GM19035 (cell line): ENCODE measurements around the gene ABCC4.

Source experiments
- ATAC-seq: cut with Tn5 transposase; IDR thresholded peaks from one replicate; pipeline ENCODE4 v1.9.1; 2021; ENCODE audit not compliant: unreplicated experiment

Gene ABCC4

DNA sequence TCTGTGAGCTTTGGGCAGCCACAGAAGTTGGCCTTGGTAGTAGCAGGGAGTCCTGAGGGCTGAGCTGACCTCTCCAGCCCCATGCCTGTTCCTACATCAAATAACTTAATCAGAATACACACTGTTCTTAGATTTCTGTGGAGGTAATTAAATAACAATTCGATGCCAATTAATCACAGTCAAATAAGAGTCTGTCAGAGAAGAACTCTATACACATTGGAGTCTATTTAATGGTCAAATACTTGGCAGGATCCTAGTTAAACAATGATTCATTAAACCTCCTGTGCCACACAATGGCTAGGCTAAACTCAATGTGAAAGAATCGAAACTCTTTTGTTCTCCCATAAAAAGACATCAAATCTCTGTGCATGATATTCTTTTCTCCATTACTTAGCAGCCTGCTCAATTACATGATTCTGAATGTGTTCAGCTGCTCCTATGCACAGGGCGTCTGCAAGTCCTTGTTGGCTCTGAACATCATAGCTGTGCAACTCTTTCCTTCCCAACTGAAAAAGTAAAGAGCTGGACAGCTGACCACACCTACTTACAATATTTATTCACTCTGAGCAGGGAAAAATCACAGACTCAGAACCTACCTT lies 173.1 kb downstream of the ABCC4 start:
- ATAC-seq: no peak

DNA sequence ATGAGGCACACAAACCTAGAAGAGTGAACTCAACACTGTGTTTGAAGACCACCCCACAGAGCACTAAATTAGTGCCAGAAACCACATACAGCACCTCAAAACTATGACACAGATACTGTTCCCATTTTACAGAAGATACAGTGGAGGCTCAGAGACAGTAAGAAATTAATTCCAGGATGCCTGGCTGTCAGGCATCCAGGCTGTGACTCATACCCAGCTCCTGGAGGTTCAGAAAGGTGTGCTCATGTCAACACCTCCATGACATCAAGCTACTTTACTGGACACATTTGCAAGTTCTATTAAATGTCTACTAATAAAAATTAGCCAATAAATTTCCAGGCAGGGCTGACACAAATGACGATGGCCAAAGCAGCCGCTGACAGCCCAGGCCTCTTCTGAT lies 176.3 kb downstream of the ABCC4 start:
- no peak for ATAC-seq

DNA sequence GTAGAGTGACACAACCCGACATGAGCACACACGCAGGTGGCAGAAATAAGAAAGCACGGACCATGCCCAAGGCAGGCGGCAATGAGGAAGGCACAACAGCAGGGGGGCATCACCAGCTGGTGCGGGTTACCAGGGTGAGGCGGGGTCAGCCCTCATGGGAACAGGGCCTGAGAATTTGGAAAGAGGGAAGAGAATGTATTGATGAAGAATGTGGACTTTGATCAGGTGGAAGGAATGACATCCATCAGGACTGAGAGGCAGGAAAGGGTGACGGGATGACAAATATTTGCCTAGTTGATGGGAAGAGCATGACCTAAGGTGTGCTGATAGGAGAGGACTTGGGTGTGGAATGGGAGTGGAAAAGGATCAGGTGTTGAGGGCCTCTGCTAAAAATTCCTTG lies 177.5 kb downstream of the ABCC4 start:
- ATAC-seq: no peak

DNA sequence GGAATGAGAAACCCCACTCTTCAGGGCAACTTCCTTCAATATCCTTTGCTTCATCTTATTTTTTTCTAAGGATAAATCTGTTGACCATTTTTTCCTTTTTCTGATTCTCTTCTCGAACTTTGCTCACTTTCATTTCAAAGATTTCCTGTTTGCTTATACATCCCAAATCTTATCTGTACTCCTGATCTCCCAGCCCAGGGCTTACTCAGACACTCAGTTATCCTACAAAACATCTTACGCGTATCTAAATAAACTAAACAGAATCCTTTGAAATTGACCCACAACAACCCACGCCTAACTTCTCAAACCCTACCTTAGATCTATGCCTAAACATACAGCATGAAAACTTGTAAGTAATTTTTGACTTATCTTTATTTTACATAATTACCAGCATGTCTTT lies 179.2 kb downstream of the ABCC4 start:
- no peak for ATAC-seq

DNA sequence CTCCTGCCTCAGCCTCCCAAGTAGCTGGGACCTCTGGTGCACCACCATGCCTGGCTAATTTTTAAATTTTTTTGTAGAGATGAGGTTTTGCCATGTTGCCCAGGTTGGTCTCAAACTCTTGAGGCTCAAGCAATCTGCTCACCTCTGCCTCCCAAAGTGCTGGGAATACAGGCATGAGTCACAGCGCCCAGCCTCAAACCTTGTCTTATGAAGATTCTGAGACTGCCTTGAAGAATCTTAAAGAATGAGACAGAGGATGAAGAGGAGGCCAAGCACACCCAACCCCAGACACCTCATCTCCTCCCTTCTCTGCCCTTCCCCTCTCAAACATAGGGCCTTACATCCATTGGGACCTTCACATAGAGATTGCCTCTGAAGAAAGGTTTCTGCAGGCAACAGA lies 179.7 kb downstream of the ABCC4 start:
- no peak for ATAC-seq

DNA sequence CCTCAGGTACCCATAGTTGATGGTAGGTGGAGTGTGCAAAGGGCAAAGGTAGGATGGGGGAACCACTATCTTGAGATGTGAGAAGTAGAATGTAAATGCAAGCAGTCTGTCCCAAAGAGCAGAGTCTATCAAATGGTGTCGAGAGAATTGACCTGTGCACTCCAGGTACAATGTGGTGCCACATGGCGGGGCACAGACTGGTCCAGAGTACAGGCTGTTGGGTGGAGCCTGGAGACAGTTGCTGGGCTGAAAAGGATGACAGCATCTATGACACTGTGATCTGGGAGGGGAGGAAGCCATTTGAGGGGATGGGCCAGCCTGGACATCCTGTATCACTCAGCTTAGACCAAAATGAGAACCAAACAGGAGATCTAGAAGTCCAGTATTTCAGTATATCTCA lies 180.6 kb downstream of the ABCC4 start:
- ATAC-seq: no peak

DNA sequence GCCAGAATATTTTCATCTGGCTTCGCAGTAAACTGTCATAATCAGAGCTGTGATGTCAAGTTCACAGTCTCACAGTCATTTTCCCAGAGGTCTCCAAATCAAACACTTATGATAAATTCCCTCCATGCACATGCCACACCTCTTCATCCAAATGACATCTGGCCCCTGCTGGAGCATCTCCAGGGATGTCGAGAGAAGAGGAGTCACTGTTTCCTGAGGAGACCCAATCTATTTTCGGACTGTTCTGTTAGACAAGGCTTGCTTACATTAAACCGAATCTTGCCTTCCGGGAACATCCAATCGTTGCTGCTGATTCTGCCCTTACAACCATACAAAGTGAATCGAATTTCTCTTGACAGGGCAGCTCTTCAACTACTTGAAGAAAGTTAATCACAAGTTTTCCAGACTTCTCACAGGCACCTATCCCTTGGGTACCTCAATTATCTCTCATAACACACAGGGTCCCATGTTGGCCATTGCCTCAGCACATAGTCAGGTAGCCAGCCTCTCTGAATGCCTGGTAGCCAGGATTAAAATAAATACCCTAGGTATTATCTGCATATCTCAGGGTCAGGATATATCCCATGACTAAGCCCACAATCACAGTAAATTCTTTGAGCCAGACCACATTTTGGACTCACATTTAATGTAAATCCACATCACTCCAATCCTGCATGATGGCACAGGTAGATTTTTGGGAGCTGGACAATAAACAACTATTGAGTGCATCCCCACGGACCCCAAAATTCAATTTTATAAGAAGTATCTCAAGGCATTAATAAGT lies 182.5 kb downstream of the ABCC4 start:
- ATAC-seq: no peak

DNA sequence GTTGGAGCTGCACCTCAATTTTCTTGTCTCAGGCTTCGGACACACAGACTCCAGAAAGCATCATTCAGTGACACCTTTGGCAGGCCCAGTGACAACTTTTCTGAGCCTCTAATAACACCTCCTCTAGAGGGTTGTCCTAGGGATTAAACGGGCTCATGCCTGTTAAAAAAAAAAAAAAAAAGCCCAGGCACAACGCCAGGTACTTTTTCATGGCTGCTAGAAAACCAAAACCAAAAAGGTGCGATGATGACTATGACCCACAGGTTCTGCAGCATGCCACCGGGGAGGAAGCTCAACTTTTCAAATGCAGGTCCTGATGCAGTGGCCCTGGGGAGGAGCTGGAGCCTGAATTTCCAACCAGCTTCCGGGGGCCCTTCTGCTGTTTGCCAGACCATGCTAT lies 184.2 kb downstream of the ABCC4 start:
- no peak for ATAC-seq

DNA sequence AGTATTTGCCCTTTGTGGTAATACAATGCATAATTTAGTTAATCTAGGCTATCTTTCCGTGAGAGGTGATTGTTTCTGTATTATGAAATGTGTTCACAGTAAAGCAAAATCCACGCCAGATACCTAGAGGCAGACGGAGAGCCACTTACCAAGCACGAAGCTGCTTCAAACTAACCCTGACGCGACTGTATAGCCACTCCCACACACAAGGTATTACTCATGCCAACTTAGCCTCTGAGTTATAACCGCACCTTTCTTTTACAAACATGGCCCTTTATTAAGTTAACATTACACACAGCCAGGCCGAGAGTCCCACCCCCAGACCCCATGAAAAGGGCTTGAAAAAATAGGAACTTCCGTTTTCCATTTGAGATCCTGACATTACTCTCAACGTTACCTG lies 185.7 kb downstream of the ABCC4 start:
- no peak for ATAC-seq

DNA sequence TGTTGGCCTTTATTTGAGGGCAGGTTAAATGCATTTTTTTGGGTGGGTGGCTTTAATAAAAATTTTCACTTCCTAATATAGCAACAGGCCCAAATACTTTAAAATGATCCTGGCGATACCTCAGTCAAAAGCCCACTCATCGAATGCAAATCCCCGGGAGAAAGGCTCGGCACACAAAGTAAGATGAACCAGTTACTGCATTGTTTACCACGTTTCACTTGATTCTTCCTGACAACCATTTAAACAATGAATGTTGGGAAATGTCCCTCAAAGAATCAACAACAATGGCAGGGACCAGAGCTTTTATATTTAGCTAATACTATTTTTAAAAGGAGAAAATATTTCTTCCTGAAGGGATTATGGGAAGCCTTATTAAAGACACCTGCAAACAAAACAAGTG lies 187.7 kb downstream of the ABCC4 start:
- ATAC-seq: no peak

DNA sequence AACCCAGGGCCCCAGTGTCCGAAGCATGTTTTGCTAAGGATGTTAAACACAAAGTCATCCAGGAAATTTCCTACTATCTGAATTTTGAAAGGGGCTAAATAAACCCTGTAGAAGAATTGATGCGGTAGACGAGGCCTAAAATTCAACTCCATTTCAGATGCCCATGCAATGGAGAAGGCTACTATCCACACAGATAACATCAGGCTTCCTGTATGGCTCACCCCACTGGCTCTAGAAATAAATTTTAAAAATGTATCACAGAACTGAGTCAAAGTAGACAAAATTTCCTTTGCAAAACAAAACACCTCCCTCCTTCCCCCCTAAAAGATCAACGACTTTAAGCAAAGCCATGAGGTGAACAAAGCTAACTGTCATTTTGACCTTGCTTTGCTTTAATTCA lies 188.4 kb downstream of the ABCC4 start:
- no peak for ATAC-seq

DNA sequence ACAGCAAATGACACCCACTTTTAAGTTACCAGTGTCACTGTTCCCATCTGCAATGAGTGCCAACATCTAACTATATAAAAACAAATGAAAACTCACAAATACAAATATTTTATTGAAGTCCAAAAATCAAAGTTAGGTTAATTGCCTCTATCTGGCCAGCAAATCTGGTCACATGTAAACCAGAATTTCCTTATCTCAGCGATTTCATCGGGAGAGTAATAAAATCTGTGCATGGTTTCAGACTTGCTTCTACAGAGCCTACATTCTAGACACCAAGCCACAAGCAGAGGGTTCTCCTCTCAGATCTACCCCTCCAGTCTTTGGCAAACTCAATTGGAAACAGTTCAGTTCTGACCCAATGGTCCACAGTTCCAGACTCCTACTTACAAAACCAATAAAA lies 189.6 kb downstream of the ABCC4 start:
- no peak for ATAC-seq

DNA sequence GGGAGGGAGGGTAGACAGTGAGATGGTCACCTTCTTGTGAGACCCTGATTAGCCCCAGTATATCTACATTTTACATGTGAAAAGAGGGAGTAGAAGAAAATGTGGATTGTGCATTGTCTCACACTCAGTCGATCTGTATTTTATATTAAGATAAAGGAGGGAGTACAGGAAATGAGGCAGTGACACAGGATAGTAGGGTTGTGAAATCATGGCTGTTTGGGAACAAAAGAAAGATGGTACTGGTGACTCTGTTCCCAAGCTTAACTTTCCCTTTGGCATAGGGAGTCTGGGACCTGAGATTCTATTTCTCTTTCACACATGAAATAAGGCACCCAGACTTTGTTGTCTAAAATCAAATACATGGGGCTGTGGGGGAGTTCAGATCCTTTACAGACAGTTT lies 194.7 kb downstream of the ABCC4 start:
- no peak for ATAC-seq

DNA sequence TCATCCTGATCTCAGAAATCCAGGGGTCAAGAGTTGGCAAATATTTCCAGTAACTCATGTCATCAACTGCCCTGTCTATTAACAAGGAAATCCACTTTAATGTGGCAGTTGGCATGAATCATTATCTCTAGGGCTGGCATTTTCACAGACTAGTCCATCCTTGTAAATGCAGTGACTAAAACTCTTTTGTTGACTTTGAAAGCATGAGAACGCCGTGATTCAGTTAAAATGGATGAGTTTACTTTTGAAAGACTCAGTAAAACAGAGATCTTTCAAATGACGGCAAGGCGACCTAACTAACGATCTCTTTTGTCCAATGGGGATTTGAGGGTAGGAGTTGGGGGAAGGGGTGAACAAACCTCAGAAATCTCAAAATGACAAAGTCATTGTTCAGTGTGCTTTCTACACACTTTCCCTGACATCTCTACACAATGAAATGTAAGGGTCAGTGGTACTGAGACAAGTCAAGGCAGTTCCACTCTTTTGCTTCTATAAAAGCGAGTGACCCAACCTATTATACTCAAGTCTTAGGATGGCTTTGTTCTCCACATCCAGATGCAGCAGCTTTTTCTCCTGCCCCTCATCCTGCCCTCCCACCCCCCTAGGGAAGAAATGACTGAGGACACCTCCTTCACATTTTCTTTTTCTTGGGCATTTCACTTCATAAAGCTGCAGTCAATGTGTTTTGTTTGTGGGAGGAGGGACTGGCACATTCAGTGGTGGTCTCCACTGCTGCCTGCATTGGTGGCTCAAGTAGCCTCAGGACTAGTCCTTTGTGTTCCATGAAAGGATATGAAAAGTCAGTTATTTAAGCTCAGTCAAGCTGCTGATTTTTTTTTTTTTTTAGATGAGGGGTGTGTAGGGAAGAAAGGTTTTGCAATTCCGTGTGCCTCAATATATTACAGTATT lies 200.5 kb downstream of the ABCC4 start:
- ATAC-seq: no peak

DNA sequence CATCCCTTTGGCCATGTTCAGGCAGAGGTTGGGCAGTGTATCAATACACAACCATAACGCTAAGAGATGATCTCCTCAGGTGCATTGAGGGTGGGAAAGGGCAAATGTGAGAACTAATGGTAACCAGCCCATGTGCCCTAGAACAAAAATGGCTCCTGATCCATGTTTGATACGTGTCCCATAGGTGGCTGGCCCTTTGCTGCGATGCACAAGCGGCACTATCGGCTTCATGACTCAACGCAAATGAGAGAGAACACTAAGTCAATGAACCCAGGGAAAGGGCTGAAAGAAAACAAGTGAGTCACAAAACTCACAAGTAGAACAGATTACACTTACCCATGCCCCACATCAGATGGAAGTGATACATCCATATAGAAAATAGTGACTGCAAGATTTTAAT lies 201.7 kb downstream of the ABCC4 start:
- no peak for ATAC-seq

DNA sequence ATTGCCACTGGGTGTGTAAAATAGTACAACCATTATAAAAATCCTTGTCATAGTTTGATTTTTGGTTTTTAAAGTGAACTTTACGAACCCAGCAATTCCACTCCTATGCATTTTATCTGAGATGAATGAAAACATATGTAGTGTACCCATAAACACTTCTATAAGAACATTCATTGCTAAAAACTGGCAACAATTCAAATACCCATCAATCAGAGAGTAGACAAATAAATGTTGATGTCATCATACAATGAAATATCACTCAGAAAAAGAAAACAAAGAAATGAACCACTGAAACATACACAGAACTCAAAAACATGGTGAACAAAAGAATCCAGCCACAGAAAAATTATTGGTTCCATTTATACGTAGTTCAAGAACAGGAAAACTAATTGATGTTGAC lies 202.3 kb downstream of the ABCC4 start:
- no peak for ATAC-seq

DNA sequence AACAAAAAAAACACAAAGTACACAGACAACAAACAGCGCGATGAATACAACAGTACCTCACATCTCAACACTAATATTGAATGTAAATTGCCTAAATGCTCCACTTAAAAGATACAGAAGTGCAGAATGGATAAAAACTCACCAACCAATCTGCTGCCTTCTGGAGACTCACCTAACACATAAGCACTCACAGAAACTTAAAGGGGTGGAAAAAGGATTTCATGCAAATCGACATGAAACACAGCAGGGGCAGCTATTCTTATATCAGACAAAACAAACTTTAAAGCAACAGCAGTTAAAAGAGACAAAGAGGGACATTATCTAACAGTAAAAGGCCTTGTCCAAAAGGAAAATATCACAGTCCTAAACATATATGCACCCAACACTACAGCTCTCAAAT lies 209.5 kb downstream of the ABCC4 start:
- ATAC-seq: no peak

DNA sequence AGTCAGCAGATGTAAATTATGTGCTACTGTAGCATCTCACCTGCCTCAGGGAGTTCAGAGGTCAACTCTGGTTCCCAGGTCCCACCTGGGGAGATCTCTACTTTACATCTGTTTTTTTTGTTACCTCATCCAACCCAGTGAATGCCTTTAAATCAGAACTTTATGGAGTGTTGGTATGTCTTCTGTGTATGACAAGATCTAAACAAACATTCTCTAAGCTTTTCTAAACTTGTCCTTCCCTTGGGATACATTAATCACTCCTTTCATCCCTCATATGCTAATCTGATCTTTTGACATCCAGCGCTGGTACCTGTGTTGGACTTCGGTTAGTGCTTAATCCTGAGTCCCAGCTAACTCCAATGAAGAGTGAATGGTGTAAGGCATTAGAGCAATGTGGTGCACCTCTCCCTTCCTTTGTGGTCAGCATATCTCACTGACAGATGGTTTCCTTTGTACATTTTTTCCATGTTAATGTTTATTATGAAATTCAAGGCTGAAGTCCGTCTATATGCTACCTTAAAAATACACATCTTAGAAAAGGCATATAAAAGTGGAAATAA lies 213.4 kb downstream of the ABCC4 start:
- no peak for ATAC-seq

DNA sequence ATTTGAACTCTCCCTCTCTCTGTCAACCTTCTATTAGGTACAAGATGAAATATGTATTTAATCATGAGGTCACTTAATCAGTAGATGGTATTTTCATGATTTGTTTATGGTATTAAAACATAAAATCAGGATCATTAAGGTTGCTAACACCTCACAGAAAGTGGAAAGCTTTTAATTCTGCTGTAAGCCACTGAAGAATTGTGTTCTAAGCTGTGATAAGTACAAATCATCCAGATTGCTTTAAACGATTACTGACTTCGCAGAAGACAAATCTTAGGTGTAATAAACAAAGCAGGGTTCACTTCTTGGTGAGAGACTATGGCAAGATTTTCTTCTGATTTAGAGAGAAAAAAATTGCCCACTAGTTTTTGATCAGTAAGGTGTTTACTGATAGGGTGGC lies 214.5 kb downstream of the ABCC4 start:
- ATAC-seq: no peak

DNA sequence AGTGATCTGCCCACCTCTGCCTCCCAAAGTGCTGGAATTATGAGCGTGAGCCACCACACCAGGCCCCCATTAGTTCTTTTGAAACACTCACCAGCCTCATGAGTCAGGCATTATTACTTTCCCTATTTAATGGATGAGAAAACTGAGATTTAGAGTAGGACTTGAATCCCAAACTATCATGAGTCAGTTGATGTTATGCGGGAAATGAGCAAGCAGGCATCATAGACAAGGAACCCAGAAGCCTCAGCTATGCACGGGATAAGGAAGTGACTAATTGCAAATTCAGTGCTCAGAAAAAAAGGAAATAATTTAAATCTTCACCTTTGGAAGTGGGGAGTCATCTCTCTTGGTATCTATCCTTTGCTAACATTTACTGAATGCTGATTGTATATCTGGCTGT lies 217.5 kb downstream of the ABCC4 start:
- no peak for ATAC-seq

DNA sequence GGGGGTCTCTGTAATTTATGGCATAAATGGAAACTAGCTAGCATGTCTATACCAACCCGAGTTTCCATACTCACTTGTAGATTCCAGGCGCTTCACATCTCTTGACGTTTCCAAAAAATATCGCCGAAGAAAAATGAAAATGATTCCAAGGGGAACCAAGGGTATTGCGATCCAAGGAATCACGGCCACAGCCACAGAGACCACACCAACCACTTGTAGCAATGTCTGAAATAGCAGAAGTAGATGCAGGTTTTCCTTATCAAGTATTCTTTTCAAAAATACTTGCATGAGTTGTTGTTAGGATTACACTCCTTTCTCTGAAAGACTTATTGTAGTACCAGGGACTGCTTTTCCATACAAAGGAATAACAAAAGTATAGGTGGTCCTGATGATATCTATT lies 218.2 kb downstream of the ABCC4 start:
- no peak for ATAC-seq

DNA sequence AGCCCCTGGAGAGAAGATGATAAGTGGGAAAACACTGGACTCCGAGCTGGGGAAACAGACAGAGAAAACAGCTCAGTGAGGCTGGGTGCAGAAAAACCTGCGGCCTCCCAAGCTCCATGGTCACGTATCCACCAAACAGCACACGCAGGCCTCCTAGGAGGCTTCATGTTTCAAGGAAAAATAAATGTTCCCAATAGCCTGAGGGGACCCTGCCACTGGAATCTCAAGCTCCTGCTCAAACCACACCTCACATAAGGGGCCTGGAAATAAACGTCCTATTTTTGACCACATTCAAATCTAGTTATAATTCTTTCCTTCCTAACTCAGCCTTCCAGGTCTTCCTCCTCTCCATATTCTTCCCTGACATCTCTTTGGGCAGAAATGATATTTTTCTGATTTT lies 225.7 kb downstream of the ABCC4 start:
- ATAC-seq: no peak
